Endothelial cell of hepatic sinusoid (primary cell): ENCODE results near the gene SLX9.
"Not testable (repeated sequence)": the region's sequence is repeated elsewhere in the genome, so short reads cannot be mapped to it uniquely, and the experiment has no call there.

Source experiments
- in situ Hi-C: cut with HindIII; loops from 2 replicates; pipeline ENCODE4 v1.10.0; 2017; ENCODE audit warnings: low sequenced_read_pairs

SLX9 gene

DNA sequence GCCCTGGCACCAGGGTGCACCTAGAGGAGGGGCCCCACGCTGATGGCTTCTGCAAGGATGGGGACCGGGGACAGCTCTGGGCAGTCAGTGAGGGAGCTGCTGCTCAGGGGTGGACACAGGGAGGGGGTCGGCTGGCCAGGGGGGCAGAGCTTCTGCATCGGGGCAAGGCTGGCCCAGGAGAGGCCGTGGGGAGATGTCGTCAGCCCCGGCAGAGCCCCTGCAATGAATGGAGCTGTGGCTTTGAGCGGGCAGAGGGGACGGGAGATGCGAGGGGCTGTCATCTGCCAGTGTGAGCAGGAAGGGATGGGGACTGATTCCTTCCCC lies 31.8 kb downstream of the SLX9 start:
- in situ Hi-C loops: no loop called here

GRCh38 chr21:44972301-44972814 lies 32.5 kb downstream of the SLX9 start:
- in situ Hi-C loops: no loop called here

DNA sequence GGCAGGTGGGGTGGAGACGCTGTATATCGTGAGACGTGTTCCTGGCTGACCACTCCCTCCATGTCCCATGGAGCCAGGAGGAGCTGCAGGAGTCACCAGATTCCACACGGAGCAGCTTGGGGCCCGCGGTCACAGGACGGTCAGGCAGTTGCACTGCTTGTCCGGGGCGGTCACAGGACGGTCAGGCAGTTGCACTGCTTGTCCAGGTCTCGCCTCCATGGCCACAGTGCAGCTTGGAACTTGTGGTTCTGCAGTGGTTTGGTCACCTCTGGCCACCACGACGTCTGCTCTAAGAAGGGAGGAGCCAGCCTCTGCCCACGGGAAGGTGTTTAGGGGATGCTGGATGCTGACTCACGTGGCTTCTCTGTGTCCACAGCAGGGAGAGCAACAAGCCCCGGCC lies 33.0 kb downstream of the SLX9 start:
- in situ Hi-C loops: no loop called here

DNA sequence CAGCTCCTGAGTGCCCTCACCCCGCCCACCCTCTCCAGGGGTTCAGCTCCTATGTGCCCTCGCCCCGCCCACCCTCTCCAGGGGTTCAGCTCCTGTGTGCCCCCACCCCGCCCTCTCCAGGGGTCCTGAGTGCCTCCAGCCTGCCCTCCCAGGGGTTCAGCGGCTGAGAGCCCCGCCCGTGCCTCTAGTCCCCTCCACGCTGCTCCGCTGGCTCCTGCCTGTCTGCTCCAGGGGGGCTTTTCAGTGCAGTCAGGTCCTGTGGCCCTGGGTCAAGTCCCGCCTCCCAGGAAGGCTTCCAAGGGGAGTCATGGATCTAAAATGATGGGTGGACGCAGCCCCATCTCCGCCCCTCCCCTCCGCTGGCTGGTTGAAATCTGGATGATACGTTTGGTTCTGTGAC lies 33.8 kb downstream of the SLX9 start:
- in situ Hi-C loops: no loop called here

GRCh38 chr21:44974676-44975075 lies 34.8 kb downstream of the SLX9 start:
- in situ Hi-C loops: no loop called here

DNA sequence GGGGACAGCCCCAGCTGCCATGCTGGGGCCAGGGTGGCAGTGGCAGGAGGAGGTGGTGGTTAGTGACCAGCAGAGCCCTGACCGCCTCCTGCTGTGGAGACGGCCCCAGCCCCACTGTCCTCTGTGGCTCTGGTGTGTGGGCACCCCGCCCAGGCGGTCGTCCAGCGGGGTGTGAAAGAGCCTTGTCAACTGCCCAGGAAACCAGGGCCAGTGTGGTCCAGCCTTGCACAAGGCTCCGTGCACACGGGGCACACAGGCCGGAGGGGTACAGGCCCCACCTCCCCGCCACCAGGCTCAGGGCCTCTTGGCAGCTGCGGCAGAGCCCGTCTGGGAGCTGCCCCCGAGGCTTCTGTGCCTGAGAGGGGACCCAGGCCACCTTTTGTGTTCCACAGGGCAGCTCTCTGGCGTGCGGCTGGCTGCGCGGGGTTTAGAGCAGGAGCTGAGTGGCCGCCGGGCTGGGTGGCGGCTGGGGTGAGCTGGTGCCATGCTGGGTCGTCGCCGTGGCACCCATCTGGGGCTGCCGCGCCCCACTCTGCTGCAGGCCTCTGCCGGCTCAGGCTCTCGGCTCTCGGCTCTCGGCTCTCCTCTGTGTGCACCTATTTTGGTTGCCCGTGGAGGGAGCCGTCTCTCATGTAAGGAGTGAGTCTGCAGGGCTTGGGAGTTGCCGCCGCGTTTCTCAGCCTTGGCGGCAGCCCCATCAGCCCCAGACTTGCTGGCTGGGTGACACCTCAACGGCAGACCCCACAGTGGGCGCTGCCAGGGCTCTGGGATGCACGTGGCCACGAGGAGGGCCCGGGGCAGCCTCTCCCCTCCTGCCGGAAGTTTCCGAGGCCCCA lies 36.1 kb downstream of the SLX9 start:
- in situ Hi-C loops: no loop called here

DNA sequence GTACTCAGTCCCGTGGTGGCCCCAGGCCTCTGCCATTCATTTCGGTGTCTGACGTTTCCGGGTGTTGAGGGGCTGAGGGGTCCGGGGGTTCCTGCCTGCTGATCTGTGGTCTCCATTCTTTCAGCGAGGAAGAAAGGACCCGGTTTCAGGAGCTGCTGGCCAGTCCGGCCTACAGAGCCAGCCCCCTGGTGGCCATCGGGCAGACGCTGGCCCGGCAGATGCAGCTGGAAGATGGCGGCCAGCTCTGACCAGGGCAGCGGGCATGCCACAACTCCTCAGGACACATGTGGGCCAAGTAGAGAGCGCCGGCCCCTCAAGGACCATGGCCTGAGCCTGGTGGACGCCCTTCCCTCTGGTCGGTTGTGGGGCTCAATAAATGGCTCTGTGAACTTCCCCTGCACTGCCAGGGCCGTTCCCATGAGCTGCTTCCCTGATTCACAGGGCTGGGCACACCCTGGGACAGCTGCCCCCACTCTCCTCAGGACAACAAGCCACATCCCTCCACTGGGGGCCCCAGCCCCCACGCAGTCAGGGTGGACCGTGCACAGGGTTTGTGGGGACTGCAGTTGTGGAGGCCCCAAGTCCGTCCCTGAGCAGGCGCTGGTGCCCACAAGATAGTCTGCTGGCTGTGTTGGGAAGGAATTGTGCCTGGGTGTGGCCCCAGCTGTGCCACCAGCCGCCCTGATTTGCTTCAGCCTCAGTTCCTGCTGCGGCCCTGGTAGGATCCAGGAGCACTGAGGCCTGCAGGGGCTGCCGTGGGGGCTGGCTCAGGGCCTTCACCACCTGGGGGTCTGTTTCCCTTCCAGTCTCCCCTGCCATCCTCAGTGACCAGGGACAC lies 36.9 kb downstream of the SLX9 start:
- in situ Hi-C loops: not testable (repeated sequence)

DNA sequence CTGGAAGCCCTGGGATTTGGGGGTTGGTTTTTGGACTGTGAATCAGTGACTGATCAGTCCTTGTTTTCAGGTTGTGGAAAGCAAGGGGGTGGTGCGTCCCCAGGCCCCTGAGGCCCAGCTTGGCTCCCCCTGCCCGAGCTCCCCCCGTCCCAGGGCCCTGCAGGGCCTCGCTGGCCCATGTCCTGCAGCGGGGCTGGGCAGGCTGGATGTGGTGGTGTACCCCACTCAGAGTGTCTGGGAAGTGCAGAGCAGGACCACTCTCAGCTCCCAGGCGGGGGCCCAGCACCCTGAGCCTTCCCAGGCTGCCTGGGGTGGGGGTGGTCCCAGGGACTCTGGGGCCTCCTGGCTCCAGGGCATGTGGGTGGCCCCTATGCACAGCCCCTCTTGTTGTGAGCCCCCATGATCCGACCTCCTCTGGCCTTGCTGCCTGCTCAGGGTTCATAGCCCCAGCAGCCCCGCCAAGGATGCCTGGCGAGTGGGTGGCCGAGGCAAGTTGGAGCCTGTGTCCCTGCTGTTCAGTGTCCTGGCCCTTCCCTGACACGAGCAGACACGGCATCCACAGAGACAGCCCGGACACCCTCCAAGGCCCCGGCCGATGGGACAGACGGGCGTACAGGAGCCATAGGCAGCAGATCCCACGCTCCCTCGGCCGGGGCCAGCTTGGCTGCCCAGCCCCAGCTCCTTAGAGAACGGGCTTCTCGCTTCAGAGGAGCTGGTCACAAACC lies 37.9 kb downstream of the SLX9 start:
- in situ Hi-C loops: no loop called here

- in situ Hi-C loops: no loop called here
These were observed 40.1 kb downstream of the SLX9 start for GRCh38 chr21:44979687-44980561.

DNA sequence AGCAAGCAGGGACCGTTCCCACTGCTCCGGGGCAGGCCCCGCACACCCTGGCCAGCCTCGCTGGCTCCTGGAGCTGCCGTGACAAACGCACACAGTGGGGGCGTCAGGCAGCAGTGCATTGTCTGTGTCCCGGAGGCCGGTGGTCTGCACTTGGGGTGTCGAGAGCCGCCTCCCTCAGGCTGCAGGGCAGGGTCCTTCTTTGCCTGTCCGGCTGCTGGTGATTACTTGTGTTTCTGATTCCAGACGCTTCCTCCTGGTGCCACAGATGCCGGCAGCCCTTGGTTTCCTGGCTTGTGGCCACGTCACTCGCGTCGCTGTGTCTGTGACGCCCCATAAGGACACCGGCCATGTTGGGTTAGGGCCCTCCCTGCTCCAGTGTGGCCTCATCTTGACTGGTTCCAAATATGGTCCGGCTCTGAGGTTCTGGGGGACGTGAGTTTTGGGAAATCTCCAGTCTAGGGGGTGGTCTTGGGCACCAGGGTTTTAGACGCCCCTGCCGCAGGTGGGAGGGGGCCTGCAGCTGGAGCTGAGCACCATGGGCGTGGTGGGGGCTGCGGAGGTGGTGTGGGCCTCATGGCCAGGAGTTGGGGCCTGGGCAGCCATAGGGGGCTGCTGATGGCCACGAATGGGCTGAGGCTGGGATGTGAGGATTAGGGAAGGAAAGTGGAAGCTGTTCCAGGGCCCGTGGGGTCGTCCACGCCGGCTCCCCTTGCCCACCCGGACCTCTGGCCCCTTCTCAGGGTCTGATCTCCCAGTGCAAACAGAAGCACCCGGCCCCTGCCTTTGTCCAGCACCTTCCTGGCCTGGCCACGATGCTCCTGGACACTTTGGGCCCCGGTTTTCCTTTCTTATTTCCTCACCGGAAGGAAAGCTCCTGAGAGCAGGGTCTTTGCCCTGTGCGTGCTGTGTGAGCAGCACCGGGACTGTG lies 41.0 kb downstream of the SLX9 start:
- in situ Hi-C loops: no loop called here

GRCh38 chr21:44982558-44983250 lies 42.9 kb downstream of the SLX9 start:
- in situ Hi-C loops: no loop called here

- in situ Hi-C loops: no loop called here
These were observed 43.8 kb downstream of the SLX9 start for GRCh38 chr21:44983421-44984206.

GRCh38 chr21:44984428-44984791 lies 44.6 kb downstream of the SLX9 start:
- in situ Hi-C loops: no loop called here

DNA sequence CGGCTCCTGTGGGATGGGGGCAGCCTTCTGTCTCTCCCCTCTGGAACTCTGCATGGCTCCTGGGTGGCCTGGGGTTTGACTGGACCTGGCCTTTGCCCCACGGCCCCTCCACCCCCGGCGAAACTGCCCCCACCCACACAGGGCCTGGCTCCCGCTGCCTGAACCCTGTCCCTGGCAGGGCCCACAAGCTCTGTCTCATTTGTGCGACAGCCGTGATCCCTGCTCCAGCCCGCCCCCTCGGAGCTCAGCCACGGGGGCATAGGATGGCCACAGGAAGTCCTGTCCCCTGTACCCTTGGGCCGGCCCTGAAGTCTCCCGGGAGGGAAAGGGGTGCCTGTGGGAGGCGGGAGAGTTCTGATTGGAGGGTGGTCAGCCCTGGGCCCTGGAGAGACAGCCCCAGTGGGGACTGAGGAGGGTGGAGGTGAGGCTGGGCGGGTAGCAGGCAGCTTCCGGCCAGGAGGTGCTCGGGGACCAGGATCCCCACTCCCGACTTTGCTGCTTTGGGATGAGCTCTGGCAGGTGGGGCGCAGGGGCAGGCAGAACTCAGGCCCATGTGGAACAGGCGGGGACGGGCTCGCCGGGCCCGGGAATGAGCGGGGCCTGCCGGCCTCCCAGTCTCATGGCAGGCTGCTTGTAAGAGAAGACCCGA lies 45.1 kb downstream of the SLX9 start:
- in situ Hi-C loops: no loop called here

GRCh38 chr21:44985441-44986401 lies 45.9 kb downstream of the SLX9 start:
- in situ Hi-C loops: no loop called here
